ENCODE results near the gene SIRPB2.

Gene SIRPB2

GRCh38 chr20:1535420-1536175 lies 44.4 kb upstream of the SIRPB2 start:
- Mint-ChIP-seq H3K9me3 (no peaks in the 10 kb centered on the region), H3K27ac (no peak overlapping the region), H3K4me1 (no peaks in the 10 kb centered on the region), H3K36me3 (ENCODE audit: low read depth) (no peaks in the 10 kb centered on the region), H3K4me3 (no peak overlapping the region), H3K27me3 (ENCODE audit: low read depth) (peaks cover 4% of the 10 kb centered on the region)
- TF ChIP-seq CTCF (IDR thresholded peaks at IDR 0.05; ENCODE audit: unreplicated experiment in 3 of 3) = no peak

GRCh38 chr20:1534526-1534925 lies 43.3 kb upstream of the SIRPB2 start:
- Mint-ChIP-seq H3K4me1 (no peaks in the 10 kb centered on the region), H3K4me3 (no peak overlapping the region), H3K27ac (no peak overlapping the region), H3K36me3 (ENCODE audit: low read depth) (no peaks in the 10 kb centered on the region), H3K9me3 (no peaks in the 10 kb centered on the region), H3K27me3 (ENCODE audit: low read depth) (peaks cover 2% of the 10 kb centered on the region)
- no peak for TF ChIP-seq CTCF (IDR thresholded peaks at IDR 0.05; ENCODE audit: unreplicated experiment in 3 of 3)

- Mint-ChIP-seq H3K9me3 (peaks cover 6% of the 10 kb centered on the region), H3K4me3 (no peak overlapping the region), H3K36me3 (ENCODE audit: low read depth) (no peaks in the 10 kb centered on the region), H3K27me3 (ENCODE audit: low read depth) (no peaks in the 10 kb centered on the region), H3K27ac (no peak overlapping the region), H3K4me1 (no peaks in the 10 kb centered on the region)
- no peak for TF ChIP-seq CTCF (IDR thresholded peaks at IDR 0.05; ENCODE audit: unreplicated experiment in 3 of 3)
Measured at GRCh38 chr20:1533059-1533458, 41.8 kb upstream of the SIRPB2 start.

GRCh38 chr20:1528811-1529210 lies 37.6 kb upstream of the SIRPB2 start:
- Mint-ChIP-seq H3K36me3 (ENCODE audit: low read depth) (no peaks in the 10 kb centered on the region), H3K27ac (no peak overlapping the region), H3K9me3 (peaks cover 14% of the 10 kb centered on the region), H3K4me3 (no peak overlapping the region), H3K4me1 (no peaks in the 10 kb centered on the region), H3K27me3 (ENCODE audit: low read depth) (no peaks in the 10 kb centered on the region)
- no peak for TF ChIP-seq CTCF (IDR thresholded peaks at IDR 0.05; ENCODE audit: unreplicated experiment in 3 of 3)

- Mint-ChIP-seq H3K27me3 (ENCODE audit: low read depth) (no peaks in the 10 kb centered on the region), H3K9me3 (peaks cover 14% of the 10 kb centered on the region), H3K4me1 (no peaks in the 10 kb centered on the region), H3K36me3 (ENCODE audit: low read depth) (no peaks in the 10 kb centered on the region), H3K27ac (no peak overlapping the region), H3K4me3 (no peak overlapping the region)
- TF ChIP-seq CTCF (IDR thresholded peaks at IDR 0.05; ENCODE audit: unreplicated experiment in 3 of 3) = no peak
Measured at GRCh38 chr20:1527923-1528322, 36.7 kb upstream of the SIRPB2 start.

- Mint-ChIP-seq H3K27me3 (ENCODE audit: low read depth) (peaks cover 5% of the 10 kb centered on the region), H3K9me3 (peaks cover 14% of the 10 kb centered on the region), H3K36me3 (ENCODE audit: low read depth) (no peaks in the 10 kb centered on the region), H3K27ac (no peak overlapping the region), H3K4me3 (no peak overlapping the region), H3K4me1 (no peaks in the 10 kb centered on the region)
- no peak for TF ChIP-seq CTCF (IDR thresholded peaks at IDR 0.05; ENCODE audit: unreplicated experiment in 3 of 3)
Measured at GRCh38 chr20:1526896-1527295, 35.7 kb upstream of the SIRPB2 start.

Data from nephron (organoid).